HS-27A (cell line): ENCODE data around the gene FAM81B.

Source experiments
- DNase-seq: peaks from one replicate; pipeline ENCODE4 v3.0.0-alpha.2; 2012; ENCODE audit warnings: low read depth, missing footprints

FAM81B gene

GRCh38 chr5:95471942-95472341 lies 80.8 kb downstream of the FAM81B start:
- DNase-seq, result no peak

- no peak for DNase-seq
Observed at GRCh38 chr5:95484421-95484820, 93.3 kb downstream of the FAM81B start.

- DNase-seq, result no peak
Observed at GRCh38 chr5:95486191-95486590, 95.0 kb downstream of the FAM81B start.

- DNase-seq, result no peak
Observed at GRCh38 chr5:95487880-95488279, 96.7 kb downstream of the FAM81B start.
